ENCODE results near the gene RSPO4. TPM values are rescaled to one million over a fixed set of nuclear protein-coding genes. Genes with fewer than 3 reads are reported as not detected.

Gene RSPO4
- total and polyA plus RNA-seq, 2 of the 8 experiments (the other 6 are each of a cell fraction or from before 2014, with no cell fraction given): 3.4 to 6.4 TPM

GRCh38 chr20:965956-966355 lies 36.2 kb downstream of the RSPO4 start:
- Histone ChIP-seq H2BK120ac (replicated peaks; ENCODE audit: low read depth, low read length) (no peak overlapping the region), H4K20me1 (replicated peaks in 1 of 2; ENCODE audit: control insufficient read depth in 1 of 2, insufficient read depth in 2 of 2, low read length in 2 of 2) (peaks cover 0 to 4% of the 10 kb centered on the region in 2 experiments), H3K56ac (replicated peaks; ENCODE audit: insufficient read length, low read depth, low read length) (no peak overlapping the region), H4K5ac (ENCODE audit: insufficient read length, low read depth, low read length) (no peak overlapping the region), H3K4me3 (ENCODE audit: extremely low read depth in 1 of 4, insufficient read depth in 2 of 4, low read depth in 3 of 4, low read length in 4 of 4) (no peak overlapping the region), H2AK5ac (ENCODE audit: low read depth, low read length) (no peak overlapping the region; the same call in 1 of the 2 replicates), H3K4ac (replicated peaks; ENCODE audit: insufficient read length, low read depth, low read length) (no peak overlapping the region), H2BK5ac (ENCODE audit: low read depth, low read length) (no peak overlapping the region), H3K36me3 (ENCODE audit: control insufficient read depth in 2 of 4, insufficient read depth in 4 of 4, low read length in 3 of 4) (no peaks in the 10 kb centered on the region), H3K9me3 (ENCODE audit: insufficient read depth in 2 of 2, low read depth in 1 of 2, low read length in 1 of 2) (peaks cover 0 to 5% of the 10 kb centered on the region in 2 experiments; a peak in 1 of 4 replicates), H4K8ac (ENCODE audit: extremely low read depth, insufficient read depth, low read length) (no peak overlapping the region), H2BK12ac (ENCODE audit: low read depth, low read length) (no peak overlapping the region), H3K23ac (ENCODE audit: insufficient read length) (no peak overlapping the region), H2AFZ (ENCODE audit: low read length) (no peak overlapping the region), H3K14ac (ENCODE audit: insufficient read length) (no peak overlapping the region), H2BK15ac (ENCODE audit: low read length) (no peak overlapping the region), H2BK20ac (ENCODE audit: low read length) (no peak overlapping the region), H3K18ac (ENCODE audit: extremely low read depth, low read length) (no peak overlapping the region), H3K4me2 (ENCODE audit: insufficient read depth in 1 of 2, low read depth in 2 of 2, low read length in 2 of 2) (no peak overlapping the region), H3K9ac (replicated peaks in 1 of 4; ENCODE audit: extremely low read depth in 1 of 4, low read depth in 3 of 4, low read length in 3 of 4) (no peak overlapping the region), H3K4me1 (replicated peaks in 1 of 4; ENCODE audit: control insufficient read depth in 3 of 4, insufficient read depth in 4 of 4, low read length in 3 of 4) (no peaks in the 10 kb centered on the region), H3K27ac (ENCODE audit: low read depth, low read length) (no peak overlapping the region), H4K91ac (replicated peaks; ENCODE audit: insufficient read length, low read length) (no peak overlapping the region), H3K79me1 (ENCODE audit: low read depth, low read length) (no peaks in the 10 kb centered on the region), H3K23me2 (ENCODE audit: low read depth, low read length) (peaks cover 4% of the 10 kb centered on the region; the same call in 1 of the 2 replicates), H3K79me2 (ENCODE audit: control insufficient read depth in 1 of 2, insufficient read depth in 2 of 2, low read length in 2 of 2) (no peaks in the 10 kb centered on the region), H3K27me3 (replicated peaks in 1 of 4; ENCODE audit: control insufficient read depth in 3 of 4, extremely low read depth in 1 of 4, insufficient read depth in 3 of 4, low read length in 3 of 4) (no peaks in the 10 kb centered on the region)
- WGBS, 2 experiments (ENCODE audit: extremely low coverage in 1 of 2, insufficient coverage in 1 of 2, insufficient read length in 1 of 2, insufficient replicate concordance in 2 of 2, low coverage in 1 of 2, low lambda C conversion rate in 2 of 2, missing lambda C conversion rate in 1 of 2): 82% methylated on average over 9 of the region's 9 CpGs; no CpG with 5 or more reads in 1 of the 2 experiments
- ChIA-PET CTCF (ENCODE audit: partially characterized antibody) (interaction anchor here (0.6 to 13.1 kb wide), 6 partner anchors 10 to 151 kb away, joined by 3 to 155 read pairs (median 6); no protein-coding TSS in a partner anchor), POLR2A (ENCODE audit: partially characterized antibody) (no interaction called here)
- FAIRE-seq: no peak
- DNase-seq (ENCODE audit: low read depth in 1 of 2, low spot score in 2 of 2): no peak
- TF ChIP-seq TCF12 (IDR thresholded peaks at IDR 0.05; ENCODE audit: low read depth, low read length) (no peak), TBP (IDR thresholded peaks at IDR 0.05; ENCODE audit: low read depth, low read length) (no peak), SIRT6 (IDR thresholded peaks at IDR 0.05; ENCODE audit: low read length) (no peak), SP4 (IDR thresholded peaks at IDR 0.05; ENCODE audit: low read length) (no peak), SP1 (IDR thresholded peaks at IDR 0.05; ENCODE audit: low read depth, low read length) (no peak), CHD2 (IDR thresholded peaks at IDR 0.05; ENCODE audit: low read length) (no peak), SUZ12 (IDR thresholded peaks at IDR 0.05; ENCODE audit: low read length) (no peak)

All from H1 (cell line).